ENCODE results near the gene APC2.

The APC2 gene

DNA sequence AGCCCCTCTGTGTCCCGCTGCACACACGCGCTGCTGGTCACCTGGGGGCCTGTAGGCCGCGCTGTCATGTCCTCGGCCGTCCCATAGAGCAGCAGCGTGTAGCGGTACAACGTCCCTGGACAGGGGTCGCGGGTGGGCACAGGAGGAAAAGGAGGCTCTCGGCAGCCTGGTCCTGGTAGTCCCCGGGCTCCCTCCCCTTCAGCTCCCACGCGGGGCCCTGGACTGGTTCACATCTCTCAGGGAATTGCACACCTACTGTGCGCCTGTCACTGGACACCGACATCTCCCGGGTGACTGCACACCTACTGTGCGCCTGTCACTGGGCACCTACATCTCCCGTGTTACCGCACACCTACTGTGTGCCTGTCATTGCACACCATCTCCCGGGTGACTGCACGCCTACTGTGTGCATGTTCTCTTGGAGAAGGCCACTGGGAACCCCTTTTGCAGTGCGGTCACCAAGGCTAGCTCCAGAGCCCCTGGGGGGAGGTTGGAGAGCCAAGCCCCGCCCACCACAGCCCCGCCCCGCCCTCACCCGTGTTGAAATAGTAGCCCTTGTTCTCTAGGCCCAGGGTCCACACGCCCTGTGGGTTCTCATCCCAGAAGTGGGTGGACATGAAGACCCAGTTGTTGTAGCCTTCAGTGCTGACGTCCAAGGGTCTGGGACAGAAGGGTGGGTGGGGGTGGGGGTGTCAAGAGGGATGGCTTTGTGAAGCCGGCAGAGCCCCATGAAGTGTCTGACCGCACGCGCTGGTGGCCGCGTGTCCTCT lies 32.6 kb downstream of the APC2 start:
- ATAC-seq (no peak), DNase-seq (no peak)

DNA sequence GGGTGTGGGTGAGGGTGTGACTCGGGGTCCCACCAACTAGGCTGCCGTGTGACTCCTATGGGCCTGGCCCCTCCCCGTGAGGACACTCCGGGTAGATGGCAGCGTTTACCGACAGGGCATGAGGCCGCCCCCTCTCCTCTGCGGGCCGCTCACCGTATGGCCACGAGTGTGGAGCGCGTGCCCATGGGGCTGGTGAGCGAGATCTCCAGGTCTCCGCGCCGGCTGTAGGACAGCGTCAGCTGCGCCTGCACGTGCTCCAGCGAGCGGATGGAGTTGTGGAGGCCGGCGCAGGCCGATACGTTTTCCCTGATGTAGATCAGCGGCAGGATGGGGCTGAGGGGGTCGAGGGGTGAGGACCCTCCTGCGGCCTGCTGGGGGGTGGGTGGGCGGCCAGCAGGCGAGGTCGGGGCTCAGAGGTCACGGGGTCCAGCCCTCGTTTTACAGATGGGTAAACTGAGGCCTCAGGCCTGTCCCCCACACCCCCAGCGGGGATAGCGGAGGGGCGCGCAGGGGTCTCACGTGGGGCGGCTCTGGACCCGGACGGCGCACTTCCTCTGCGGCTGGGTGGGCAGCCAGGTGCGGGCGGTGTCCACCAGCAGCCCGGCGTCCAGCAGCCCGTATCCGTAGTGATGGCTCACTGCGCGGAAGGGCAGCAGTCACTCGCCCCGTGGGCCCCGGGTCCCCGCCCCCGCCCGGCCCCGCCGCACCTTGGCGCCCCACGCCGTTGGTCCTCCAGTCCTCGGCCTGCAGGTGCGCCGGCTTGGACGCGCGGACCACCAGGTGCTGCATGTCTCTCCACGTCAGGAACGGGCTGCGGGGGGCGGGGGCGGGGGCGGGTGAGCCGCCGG lies 33.4 kb downstream of the APC2 start:
- ATAC-seq (no peak), DNase-seq (no peak)

DNA sequence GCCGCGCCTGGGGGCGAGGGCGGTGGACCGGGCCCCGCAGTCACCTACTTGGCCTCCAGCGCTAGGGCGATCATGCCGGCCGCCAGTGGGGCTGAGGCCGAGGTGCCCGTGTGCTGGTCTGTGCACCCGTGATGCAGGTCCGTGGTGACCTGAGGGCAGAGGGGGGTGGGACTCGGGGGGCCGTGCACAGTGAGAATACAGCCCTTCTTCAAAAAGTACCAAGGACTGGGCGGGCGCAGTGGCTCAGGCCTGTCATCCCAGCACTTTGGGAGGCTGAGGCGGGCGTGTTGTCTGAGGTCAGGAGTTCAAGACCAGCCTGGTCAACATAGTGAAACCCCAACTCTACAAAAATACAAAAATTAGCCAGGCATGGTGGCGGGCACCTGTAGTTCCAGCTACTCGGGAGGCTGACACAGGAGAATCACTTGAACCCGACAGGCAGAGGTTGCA lies 34.1 kb downstream of the APC2 start:
- no peak for DNase-seq

DNA sequence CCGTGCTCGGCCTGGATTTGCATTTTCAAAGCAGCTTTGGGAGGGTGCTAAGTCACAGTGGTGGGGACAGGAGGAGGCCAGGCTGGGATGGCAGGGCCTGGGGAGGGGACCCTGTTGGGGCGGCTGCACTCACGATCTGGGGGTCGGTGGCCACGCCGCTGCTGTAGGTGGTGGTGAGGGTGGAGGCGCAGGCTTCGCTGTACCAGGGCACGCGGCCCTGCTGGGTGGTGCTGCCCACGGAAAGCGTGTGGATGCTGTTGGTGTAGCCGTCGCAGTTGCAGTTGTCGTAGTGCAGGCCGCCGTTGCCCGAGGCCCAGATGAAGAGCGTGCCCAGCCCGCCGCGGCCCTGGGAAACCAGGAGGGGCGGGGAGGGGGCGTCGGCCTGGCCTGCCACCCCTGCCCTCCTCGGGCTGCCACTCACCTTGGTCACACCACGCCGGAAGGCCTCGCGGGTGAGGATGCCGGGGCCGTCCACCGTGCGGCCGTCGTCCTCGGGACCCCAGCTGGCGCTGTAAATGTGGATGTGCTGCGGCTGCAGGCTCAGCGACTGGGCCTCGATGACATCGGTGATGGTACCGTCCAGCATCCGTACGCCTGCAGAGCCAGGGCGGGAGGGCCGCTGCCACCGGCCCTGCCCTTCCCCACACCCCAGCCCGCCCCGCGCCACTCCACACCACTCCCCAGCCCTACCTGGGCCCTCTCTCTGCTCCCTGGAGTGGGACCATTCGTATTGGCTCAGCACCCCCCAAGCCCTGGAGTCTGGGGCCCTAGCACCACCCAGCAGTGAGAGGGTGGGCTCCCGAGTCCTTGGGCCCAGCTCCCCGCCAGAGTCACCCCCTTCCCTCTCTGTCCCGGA lies 37.0 kb downstream of the APC2 start:
- ATAC-seq (no peak), DNase-seq (no peak)

More for the DNA sequence above, 34.1 kb downstream of the APC2 start:
- ATAC-seq: no peak

DNA sequence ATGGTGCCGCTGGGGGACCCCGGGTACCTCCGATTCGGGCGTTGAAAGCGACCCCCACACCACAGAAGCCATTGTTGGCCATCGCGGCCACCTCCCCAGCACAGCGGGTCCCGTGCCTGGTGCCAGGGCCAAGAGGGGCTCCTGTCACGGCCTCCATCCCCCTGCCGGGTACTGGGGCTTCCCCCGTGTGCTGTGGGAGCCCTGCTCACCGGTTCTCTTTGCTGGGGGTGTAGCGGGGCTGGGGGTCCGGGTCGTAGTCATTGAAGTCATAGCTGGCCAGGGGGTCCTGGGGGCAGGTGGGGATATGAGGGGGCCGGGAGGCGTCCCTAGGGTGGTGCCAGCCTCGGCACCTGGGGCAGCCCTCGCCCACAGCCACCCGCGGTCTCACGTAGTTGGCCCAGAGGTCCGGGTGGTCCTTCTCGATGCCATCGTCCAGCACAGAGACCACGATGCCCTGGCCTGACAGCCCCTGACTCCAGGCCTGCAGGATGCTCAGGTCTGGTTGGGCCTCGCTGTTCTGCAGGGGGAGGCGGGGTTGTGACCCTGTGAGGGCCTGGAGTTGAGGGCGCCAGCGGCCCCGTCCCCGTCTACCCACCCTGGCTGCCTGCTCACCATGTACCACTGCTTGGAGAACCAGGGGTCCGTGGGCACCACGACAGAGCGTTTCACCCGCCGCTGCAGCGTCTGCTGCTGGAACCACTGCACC lies 37.8 kb downstream of the APC2 start:
- no peak for DNase-seq
- ATAC-seq: no peak

DNA sequence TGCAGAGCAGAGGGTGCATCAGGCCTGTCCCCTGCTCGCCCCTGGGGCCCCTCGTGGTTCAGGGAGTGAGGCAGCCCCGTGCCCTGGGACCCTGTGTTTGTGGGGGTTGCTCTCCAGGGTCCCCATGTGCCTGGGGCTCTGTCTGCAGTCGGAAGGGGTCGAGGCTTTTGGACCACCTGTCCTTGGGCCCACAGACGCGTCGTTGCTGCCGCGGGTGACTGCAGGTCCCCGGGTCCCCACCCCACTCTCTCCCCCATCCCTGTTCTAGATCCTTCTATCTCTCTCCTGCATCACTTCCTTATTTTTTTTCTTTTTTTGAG lies 38.3 kb downstream of the APC2 start:
- DNase-seq: no peak
- ATAC-seq: no peak

DNA sequence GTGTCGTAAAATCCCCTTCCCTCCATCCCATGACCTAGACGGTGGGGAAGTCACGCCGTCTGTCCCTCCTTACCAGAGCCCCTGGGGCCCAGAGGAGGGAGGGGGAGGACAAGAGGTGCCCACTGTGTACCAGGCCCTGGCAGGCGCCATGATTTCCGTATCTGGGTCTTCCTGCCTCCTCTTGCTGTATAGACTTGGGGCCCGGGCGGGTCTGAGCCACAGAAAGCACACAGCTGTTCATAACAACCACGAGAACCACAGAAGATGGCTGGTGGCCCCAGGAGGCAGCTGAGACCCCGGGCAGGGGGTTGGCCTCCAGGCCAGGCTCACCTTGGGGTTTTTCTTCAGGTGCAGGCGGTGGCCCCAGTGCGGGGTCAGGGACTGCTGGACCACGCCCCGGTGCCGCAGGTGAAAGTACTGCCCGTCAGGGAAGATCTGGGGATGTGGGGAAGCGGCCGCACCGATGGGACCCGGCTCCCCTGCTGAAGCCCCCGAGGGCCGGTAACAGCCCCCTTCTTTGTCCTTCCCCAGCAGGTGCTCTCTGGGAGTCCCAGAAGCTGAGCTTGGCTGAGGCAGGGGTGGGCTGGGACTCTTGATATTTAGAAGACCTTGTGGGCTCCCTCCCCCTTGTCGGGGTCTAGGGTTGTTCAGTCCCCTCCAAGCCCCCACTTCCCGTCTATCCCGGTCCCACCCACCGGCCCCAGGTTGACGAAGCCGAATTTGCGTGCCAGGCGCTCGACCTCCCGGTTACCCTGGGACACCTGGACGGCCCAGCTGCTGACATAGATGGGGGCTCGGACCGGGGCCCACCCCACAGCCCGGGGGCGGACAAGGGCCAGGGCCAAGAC lies 39.8 kb downstream of the APC2 start:
- ATAC-seq: no peak
- DNase-seq: no peak

DNA sequence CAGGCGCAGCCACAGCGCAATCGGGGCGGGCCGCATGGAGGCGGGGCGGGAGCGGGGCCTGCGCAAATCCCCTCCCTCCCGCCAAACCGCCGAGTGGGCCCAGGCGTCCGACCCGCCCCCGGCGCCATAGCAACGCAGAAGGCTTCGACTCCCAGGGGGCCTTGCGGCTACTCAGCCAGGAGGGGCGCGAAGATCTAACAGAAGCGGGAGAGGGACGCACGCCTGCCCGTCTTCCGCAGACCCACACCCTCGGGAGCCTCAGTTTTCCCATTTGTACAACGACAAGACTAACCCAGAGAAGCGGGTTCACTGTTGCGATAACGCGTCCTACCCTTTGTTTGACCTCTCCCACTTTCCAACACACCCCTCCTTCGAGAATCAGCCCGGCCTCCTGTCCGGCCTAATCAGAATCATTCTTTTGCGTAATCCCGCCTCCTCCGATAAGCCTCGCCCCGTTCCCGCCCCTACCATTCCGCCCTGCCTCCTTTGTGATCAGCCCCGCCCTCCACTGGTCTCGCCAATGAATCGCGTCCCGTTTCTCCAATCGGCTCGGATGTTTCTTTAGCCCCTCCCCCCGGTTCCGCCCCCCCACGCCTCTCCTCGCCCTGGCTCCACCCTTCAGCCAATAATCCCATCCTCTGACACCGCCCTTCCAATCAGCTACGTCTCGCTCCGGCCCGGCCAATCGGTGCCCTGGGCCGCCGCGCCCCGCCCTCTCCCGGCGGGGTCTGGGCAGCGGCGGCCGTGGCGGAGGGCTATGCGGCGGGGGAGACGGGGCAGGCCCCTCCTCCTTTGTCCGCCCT lies 40.6 kb downstream of the APC2 start, which contains the start of gene PCSK4:
PCSK4 (minus strand) TSS at position 40 of the 803 bp plus-strand sequence; CDS start at position 36, 4 bp downstream.
- DNase-seq (peak; percentile 97), ATAC-seq (peak; percentile 94)

DNA sequence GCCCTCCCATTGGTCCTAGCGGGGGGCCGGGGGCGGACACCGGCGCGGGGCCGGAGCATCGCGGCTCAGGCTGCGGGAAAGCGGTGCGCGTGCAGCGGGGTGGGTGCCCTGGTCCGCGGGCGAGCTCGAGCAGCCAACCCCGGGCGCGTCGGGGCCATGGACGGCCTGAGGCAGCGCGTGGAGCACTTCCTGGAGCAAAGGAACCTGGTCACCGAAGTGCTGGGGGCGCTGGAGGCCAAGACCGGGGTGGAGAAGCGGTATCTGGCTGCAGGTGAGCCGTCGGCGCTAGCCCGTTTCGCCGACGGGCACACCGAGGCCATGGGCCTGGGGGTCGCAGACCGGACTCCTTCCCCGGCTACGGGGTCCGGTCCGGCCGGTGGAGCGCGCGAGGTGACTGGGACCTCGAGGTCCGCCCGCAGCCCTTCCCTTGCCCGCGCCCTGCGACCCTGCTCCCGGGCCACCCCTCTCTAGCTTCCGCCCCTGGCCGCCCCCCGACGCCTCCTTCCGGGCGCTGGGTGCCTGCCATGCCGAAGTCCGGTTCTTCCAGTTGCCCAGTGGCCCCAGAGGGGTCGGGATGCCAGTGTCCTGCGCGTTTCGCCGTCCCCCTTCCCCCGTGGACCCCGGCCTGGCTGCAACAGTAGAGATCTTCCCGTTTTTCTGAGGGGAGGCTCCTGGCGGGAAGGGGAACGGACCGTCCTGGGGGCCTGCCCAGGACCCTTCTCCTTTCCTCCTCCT lies 41.4 kb downstream of the APC2 start, which contains the start of gene REEP6:
REEP6 (plus strand) TSS at position 68 of the 735 bp plus-strand sequence; CDS start at position 157, 89 bp downstream.
- DNase-seq: no peak
- ATAC-seq: no peak

DNA sequence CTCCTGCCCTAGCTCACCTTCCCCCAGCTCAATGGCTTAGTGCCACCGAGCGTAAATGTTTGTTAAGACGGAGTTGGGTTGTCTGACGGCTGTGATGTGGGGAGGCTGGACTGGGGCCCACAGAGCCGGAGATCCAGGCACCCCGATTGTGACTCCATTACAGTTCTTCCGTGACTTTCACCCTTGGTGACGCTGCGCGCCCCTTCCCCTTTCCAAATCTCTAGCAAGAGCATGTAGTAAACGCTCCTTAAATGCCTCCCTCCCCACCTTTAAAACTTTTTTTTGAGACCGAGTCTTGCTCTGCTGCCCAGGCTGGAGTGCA lies 41.9 kb downstream of the APC2 start:
- ATAC-seq (no peak), DNase-seq (no peak)

DNA sequence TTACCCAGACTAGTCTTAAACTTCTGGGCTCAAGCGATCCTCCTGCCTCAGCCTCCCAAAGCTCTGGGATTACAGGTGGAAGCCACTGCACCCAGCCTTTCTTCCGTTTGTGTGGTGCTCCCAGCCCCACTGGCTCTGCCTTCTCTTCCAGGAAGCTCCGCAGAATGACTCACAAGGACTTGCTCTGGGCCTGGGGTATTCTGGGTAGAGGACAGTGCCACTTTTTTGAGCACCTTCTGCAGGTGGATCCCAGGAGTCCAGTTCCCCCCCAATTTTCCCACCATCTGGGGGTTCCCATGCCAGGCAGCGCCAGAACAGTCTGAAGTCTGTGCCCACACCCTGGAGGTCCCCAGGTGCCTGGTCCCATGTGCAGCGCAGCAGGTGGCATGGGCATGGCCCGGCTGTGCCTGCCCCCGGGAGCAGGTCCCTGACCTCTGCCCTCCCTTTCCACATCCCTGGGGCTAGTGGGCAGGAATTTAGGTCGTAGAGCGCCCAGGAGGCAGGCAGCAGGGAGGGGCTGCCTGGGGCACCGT lies 42.6 kb downstream of the APC2 start:
- DNase-seq: no peak
- ATAC-seq: no peak

DNA sequence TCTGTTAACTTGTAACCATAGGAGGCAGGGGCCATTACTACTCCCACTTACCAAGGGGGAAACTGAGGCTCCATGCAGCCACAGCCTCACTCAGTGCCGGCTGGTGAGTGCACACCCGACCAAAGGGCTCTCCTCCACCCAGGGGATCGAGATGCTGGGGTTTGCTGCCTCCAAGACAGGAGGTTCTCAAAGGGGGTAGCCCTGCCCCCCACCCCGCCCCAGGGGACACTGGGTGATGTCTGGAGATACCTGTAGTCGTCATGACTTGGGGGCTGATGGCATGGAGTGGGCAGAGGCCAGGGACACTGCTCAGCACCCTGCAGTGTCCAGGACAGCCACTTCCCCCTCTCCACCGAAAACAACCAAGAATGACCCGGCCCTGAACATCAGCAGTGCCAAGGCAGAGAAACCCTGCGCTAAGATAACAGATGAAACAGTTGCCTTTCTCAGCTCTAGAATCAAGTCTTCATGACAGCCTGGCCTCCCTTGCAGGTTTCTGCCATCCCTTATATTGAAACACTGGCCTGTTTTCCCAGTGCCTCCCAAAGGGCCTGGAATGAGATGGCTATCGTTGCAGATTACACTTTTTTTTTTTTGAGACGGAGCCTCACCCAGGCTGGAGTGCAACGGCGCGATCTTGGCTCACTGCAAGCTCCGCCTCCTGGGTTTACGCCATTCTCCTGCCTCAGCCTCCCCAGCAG lies 44.3 kb downstream of the APC2 start:
- no peak for DNase-seq
- ATAC-seq: no peak

DNA sequence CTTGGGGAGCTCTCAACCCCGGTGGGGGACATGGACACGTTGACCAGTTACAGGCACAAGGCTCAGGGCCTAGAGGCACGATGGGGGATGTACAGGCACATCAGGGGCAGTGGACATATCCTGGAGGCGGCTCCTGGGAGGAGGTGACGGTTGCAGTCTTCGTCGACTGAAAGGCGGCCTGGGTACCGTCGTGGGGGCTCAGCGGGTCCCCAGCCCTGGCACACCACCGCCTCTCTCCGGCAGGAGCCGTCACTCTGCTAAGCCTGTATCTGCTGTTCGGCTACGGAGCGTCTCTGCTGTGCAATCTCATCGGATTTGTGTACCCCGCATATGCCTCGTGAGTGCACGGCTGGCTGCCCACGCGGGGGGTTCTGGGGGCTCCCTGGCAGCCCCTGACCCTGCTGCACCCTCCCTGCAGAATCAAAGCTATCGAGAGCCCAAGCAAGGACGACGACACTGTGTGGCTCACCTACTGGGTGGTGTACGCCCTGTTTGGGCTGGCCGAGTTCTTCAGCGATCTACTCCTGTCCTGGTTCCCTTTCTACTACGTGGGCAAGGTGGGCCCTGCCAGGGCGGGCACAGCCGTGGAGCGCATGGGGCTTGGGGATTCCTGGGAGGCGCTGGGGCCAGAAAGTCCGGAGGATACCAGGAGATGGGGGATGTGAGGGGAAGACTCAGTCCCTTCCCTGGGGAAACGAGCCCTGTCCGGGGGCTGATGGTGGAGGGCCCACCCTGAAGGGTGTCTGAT lies 45.3 kb downstream of the APC2 start:
- ATAC-seq (no peak), DNase-seq (no peak)

DNA sequence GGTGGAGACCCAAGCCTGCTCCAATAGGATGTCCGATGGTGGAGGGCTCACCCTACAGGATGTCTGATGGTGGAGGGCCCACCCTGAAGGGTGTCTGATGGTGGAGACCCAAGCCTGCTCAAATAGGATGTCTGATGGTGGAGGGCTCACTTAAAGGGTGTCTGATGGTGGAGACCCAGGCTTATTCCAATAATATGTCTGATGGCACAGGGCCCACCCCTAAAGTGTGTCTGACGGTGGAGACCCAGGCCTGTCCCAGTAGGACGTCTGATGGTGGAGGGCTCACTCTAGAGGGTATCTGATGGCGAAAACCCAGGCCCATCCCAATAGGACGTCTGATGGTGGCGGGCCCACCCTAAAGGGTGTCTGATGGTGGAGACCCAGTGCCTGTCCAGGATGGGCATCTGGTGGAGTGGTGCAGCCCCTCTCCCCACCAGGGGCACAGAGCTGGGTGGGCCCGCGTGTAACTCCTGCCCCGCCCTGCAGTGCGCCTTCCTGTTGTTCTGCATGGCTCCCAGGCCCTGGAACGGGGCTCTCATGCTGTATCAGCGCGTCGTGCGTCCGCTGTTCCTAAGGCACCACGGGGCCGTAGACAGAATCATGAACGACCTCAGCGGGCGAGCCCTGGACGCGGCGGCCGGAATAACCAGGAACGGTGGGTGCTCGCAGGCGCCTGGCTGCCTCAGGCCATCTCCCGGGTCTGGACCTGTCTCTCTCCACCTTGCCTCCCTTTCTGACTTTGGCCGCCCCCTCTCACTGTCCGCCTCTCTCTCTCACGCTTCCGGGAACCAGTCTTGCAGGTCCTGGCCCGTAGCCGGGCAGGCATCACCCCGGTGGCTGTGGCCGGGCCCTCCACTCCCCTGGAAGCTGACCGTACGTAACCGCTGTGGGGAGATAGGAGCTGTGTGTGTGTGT lies 46.1 kb downstream of the APC2 start:
- DNase-seq (no peak), ATAC-seq (no peak)

DNA sequence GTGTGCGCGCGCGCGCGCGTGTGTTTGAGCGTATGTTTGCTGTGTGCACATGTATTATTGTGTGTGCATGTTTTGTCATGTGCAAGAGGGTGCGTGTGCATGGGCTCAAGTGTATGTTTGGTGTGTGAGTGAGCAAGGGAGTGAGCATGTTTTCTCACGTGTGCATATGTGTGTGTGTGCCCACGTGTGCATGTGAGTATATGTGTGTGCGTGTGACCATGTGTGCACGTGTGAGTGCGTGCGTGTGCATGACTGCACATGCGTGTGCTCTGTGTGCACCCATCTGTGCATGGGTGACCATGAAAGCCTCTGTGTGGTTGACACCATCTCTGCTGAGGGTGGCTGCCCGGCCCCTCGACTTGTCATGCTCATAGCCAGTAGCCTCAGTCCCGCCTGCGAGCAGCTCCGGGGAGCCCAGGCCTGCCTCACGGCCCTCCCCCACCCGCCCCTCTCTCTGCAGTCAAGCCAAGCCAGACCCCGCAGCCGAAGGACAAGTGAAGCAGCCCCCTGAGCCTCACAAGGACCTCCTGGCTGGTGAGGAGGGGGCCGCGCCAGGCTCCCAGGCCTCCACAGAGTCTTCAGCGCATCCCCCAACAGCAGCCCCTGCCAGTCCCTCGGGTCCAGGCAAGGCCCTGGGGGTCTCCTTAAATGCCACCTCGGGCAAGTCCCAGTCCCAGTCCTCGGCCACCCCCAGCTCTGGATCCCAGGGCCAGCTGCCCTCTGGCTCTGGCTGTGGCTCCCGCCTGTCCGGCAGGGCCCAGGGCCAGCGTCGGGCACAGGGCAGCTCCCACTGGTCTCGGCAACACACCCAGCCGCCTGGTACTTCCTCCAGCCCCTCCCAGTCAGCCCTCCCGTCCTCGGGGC lies 47.0 kb downstream of the APC2 start:
- no peak for DNase-seq

More for the DNA sequence above, 47.0 kb downstream of the APC2 start:
- no peak for ATAC-seq
